Mesenchymal stem cell (in vitro differentiated cells and primary cell): Measurements from ENCODE around the gene DTNBP1. TPM values are rescaled to one million over a fixed set of nuclear protein-coding genes. Genes with fewer than 3 reads are reported as not detected.

ENCODE experiments used
- DNase-seq: peaks from one replicate; pipeline ENCODE4 v3.0.0-alpha.2; 2013
- H2AFZ ChIP-seq: one replicate; pipeline ENCODE4 v1.6.1; 2013; ENCODE audit warnings: low read depth, mild to moderate bottlenecking, control low read depth, inconsistent platforms, low read length, moderate library complexity
- H2AK5ac ChIP-seq: 2 replicates; pipeline ENCODE4 v1.6.1; 2013; ENCODE audit warnings: low read length, moderate library complexity, mild to moderate bottlenecking, inconsistent platforms; ENCODE audit not compliant: severe bottlenecking
- H2BK120ac ChIP-seq: one replicate; pipeline ENCODE4 v1.6.1; 2013; ENCODE audit warnings: low read depth, mild to moderate bottlenecking, inconsistent platforms, low read length, moderate library complexity
- H2BK12ac ChIP-seq, 2 experiments: one replicate each; pipeline ENCODE4 v1.6.1; 2013; ENCODE audit warnings: inconsistent platforms in 2 of 2, low read length in 2 of 2, mild to moderate bottlenecking in 2 of 2, moderate library complexity in 2 of 2, control low read depth in 1 of 2
- H2BK15ac ChIP-seq: one replicate; pipeline ENCODE4 v1.6.1; 2013; ENCODE audit warnings: mild to moderate bottlenecking, low read depth, inconsistent platforms; ENCODE audit not compliant: poor library complexity, severe bottlenecking
- H2BK5ac ChIP-seq: 2 replicates; pipeline ENCODE4 v1.6.1; 2013; ENCODE audit warnings: low read depth, mild to moderate bottlenecking, low read length, control low read depth, inconsistent platforms; ENCODE audit not compliant: poor library complexity, severe bottlenecking
- H3K14ac ChIP-seq, 2 experiments: one replicate each; pipeline ENCODE4 v1.6.1; 2013; ENCODE audit warnings: inconsistent platforms in 2 of 2, low read length in 2 of 2, control low read depth in 1 of 2, mild to moderate bottlenecking in 1 of 2, moderate library complexity in 1 of 2
- H3K18ac ChIP-seq, 2 experiments: one replicate each; pipeline ENCODE4 v1.6.1; 2013; ENCODE audit warnings: inconsistent platforms in 2 of 2, low read length in 2 of 2, control low read depth in 1 of 2, low read depth in 1 of 2, mild to moderate bottlenecking in 1 of 2
- H3K23ac ChIP-seq, 2 experiments: one replicate each; pipeline ENCODE4 v1.6.1; 2013; ENCODE audit warnings: inconsistent platforms in 2 of 2, low read length in 2 of 2, mild to moderate bottlenecking in 2 of 2, moderate library complexity in 2 of 2, control low read depth in 1 of 2
- H3K27ac ChIP-seq: 2 replicates; pipeline ENCODE4 v1.5.1; 2013; ENCODE audit warnings: mild to moderate bottlenecking, moderate library complexity, low read length, control low read depth, inconsistent platforms; ENCODE audit not compliant: poor library complexity, severe bottlenecking
- H3K27me3 ChIP-seq, 2 experiments: 2 replicates each; pipeline versions ENCODE4 v1.6.1 to v1.7.0; 2013; ENCODE audit warnings: low read length in 2 of 2, mild to moderate bottlenecking in 2 of 2, moderate library complexity in 2 of 2, control low read depth in 1 of 2, inconsistent platforms in 1 of 2; ENCODE audit not compliant: control insufficient read depth in 1 of 2, insufficient read depth in 1 of 2
- H3K36me3 ChIP-seq, 2 experiments: 2 replicates each; pipeline versions ENCODE4 v1.6.1 to v1.7.0; 2013; ENCODE audit warnings: low read length in 2 of 2, control low read depth in 1 of 2, inconsistent platforms in 1 of 2, low read depth in 1 of 2, mild to moderate bottlenecking in 1 of 2; ENCODE audit not compliant: insufficient read depth in 2 of 2, control insufficient read depth in 1 of 2
- H3K4ac ChIP-seq, 2 experiments: one replicate each; pipeline ENCODE4 v1.6.1; 2013; ENCODE audit warnings: inconsistent platforms in 2 of 2, low read length in 2 of 2, mild to moderate bottlenecking in 2 of 2, moderate library complexity in 2 of 2, control low read depth in 1 of 2, low read depth in 1 of 2
- H3K4me1 ChIP-seq: 2 replicates; pipeline ENCODE4 v1.6.1; 2013; ENCODE audit warnings: low read depth, low read length, control low read depth; ENCODE audit not compliant: control insufficient read depth, insufficient read depth
- H3K4me2 ChIP-seq: 2 replicates; pipeline ENCODE4 v1.6.1; 2013; ENCODE audit warnings: low read length, mild to moderate bottlenecking, inconsistent platforms; ENCODE audit not compliant: poor library complexity, severe bottlenecking
- H3K4me3 ChIP-seq, 2 experiments: 2 replicates each; pipeline versions ENCODE4 v1.5.1 to v1.7.0; 2013; ENCODE audit warnings: low read length in 2 of 2, mild to moderate bottlenecking in 2 of 2, control low read depth in 1 of 2, low read depth in 1 of 2; ENCODE audit not compliant: insufficient read depth in 1 of 2
- H3K79me1 ChIP-seq: replicated peaks from 2 replicates; pipeline ENCODE4 v1.6.1; 2013; ENCODE audit warnings: mild to moderate bottlenecking, control low read depth, low read length, inconsistent platforms; ENCODE audit not compliant: poor library complexity, severe bottlenecking
- H3K9ac ChIP-seq: 2 replicates; pipeline ENCODE4 v1.7.0; 2013; ENCODE audit warnings: mild to moderate bottlenecking, low read length, moderate library complexity
- H3K9me3 ChIP-seq: 2 replicates; pipeline ENCODE4 v1.7.0; 2013; ENCODE audit warnings: mild to moderate bottlenecking, low read length; ENCODE audit not compliant: control insufficient read depth
- H4K8ac ChIP-seq: one replicate; pipeline ENCODE4 v1.6.1; 2013; ENCODE audit warnings: inconsistent platforms, mild to moderate bottlenecking, low read length, moderate library complexity
- H4K91ac ChIP-seq: one replicate; pipeline ENCODE4 v1.6.1; 2013; ENCODE audit warnings: mild to moderate bottlenecking, low read length, inconsistent platforms
- WGBS: methylation state at CpG from one replicate; pipeline ENCODE4 v1.1.7; 2013; ENCODE audit warnings: mixed read lengths; 5-methylcytosine and 5-hydroxymethylcytosine counted together
- small RNA-seq: library from polyadenylated mRNA; stranded (forward); fragments of <200 nt; extraction: miRNeasy Mini kit (QIAGEN cat#:217004); gene quantifications from one replicate; pipeline ENCODE3, GENCODE V24; 2013; ENCODE audit warnings: low read depth

DTNBP1 gene

DNA sequence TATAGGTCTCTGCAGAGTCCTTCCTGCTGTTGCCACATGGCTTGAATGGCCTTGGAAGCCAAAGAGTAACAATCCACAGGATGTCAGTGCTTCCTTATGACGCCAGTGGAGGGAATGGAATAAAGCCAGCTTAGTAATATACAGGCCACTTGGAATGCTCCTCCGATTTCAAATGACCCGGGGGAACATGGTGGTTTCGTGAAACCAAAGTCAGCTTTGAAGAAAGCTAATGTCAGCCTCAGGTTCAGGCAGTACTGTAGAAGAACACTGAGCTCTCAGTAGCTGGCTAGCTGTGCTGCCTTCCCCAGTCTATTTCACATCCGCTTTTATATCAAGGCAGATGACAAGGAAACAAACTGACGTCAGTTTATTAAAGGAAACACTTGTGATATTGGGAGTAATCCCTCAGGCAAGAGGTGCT is 189.1 kb downstream of the DTNBP1 start:
- Histone ChIP-seq H3K9me3 (no peaks in the 10 kb centered on the region), H3K4me3 (no peak overlapping the region), H3K18ac (peak overlapping the region in 1 of 2 experiments; percentile 47), H2BK5ac (no peak overlapping the region), H3K79me1 (peaks cover 29% of the 10 kb centered on the region), H4K91ac (no peak overlapping the region), H3K36me3 (peaks cover 6 to 50% of the 10 kb centered on the region in 2 experiments), H2BK120ac (no peak overlapping the region), H2AK5ac (no peak overlapping the region), H3K23ac (no peak overlapping the region), H3K4ac (no peak overlapping the region), H3K27me3 (no peaks in the 10 kb centered on the region), H4K8ac (no peak overlapping the region), H3K27ac (no peak overlapping the region), H2BK12ac (no peak overlapping the region), H2AFZ (no peak overlapping the region), H3K9ac (peak overlapping the region; percentile 52), H2BK15ac (no peak overlapping the region), H3K4me1 (peaks cover 1% of the 10 kb centered on the region), H3K4me2 (no peak overlapping the region), H3K14ac (no peak overlapping the region)
- no peak for DNase-seq
- 92% methylated on average over 4 of the region's 6 CpGs for WGBS

DNA sequence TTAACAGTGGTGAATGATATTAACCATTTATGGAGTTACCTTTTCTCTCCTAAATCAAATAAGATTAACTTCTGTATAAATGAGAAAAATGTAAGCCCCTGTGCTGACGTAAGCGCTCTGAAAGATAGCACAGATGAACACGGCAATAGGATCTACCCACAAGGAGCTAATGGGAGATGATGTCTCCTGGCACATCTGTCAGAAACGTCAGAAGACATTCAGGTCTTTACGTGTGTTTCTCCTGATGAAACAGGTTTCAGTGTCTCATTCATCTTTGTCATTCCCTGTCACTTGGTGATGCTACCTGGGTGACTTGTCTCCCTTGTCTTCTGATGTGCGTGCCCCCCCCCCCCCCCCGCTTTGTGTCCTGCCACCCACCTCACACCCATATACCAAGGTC is 189.7 kb downstream of the DTNBP1 start:
- no peak for DNase-seq
- no peak overlapping the region for H3K18ac ChIP-seq
- H3K27me3 ChIP-seq = no peaks in the 10 kb centered on the region
- peaks cover 1% of the 10 kb centered on the region for H3K4me1 ChIP-seq
- H4K8ac ChIP-seq = no peak overlapping the region
- H2AK5ac ChIP-seq = no peak overlapping the region
- no peak overlapping the region for H2AFZ ChIP-seq
- 98% methylated on average over 5 of the region's 7 CpGs for WGBS
- peaks cover 6 to 55% of the 10 kb centered on the region in 2 experiments for H3K36me3 ChIP-seq
- no peak overlapping the region for H3K9ac ChIP-seq
- H2BK12ac ChIP-seq = no peak overlapping the region
- no peak overlapping the region for H3K4me3 ChIP-seq
- no peak overlapping the region for H3K4ac ChIP-seq
- peaks cover 30% of the 10 kb centered on the region for H3K79me1 ChIP-seq
- no peak overlapping the region for H2BK15ac ChIP-seq
- H3K23ac ChIP-seq = no peak overlapping the region
- H2BK120ac ChIP-seq = no peak overlapping the region
- no peaks in the 10 kb centered on the region for H3K9me3 ChIP-seq
- no peak overlapping the region for H4K91ac ChIP-seq
- H3K4me2 ChIP-seq = no peak overlapping the region
- no peak overlapping the region for H2BK5ac ChIP-seq
- no peak overlapping the region for H3K14ac ChIP-seq
- H3K27ac ChIP-seq = no peak overlapping the region

Small RNA genes within 50 kb of the gene (small RNA-seq; reads per million reads assigned to genes)
- not detected for gene RF00001
